ENCODE data around the gene TM4SF20.
"Not testable (repeated sequence)": the region's sequence is repeated elsewhere in the genome, so short reads cannot be mapped to it uniquely, and the experiment has no call there.

TM4SF20 gene

GRCh38 chr2:227366769-227367426, 12.2 kb downstream of the TM4SF20 start:
- DNase-seq, result no peak

GRCh38 chr2:227365833-227366232, 13.3 kb downstream of the TM4SF20 start:
- no peak for DNase-seq

GRCh38 chr2:227364585-227365263, 14.4 kb downstream of the TM4SF20 start:
- DNase-seq, result not testable (repeated sequence)

GRCh38 chr2:227363756-227364155, 15.3 kb downstream of the TM4SF20 start:
- no peak for DNase-seq

GRCh38 chr2:227360351-227360750, 18.8 kb downstream of the TM4SF20 start:
- no peak for DNase-seq

GRCh38 chr2:227351639-227352038, 27.5 kb downstream of the TM4SF20 start:
- peak in 1 of 2 experiments; percentile 9 for DNase-seq

- DNase-seq, result no peak
These were observed 29.0 kb downstream of the TM4SF20 start for GRCh38 chr2:227349989-227350612.

GRCh38 chr2:227348324-227348723, 30.8 kb downstream of the TM4SF20 start:
- no peak for DNase-seq

GRCh38 chr2:227347117-227347516, 32.0 kb downstream of the TM4SF20 start:
- DNase-seq, result no peak

- no peak for DNase-seq
These were observed 34.9 kb downstream of the TM4SF20 start for GRCh38 chr2:227344231-227344630.

- DNase-seq, result no peak
These were observed 37.6 kb downstream of the TM4SF20 start for GRCh38 chr2:227341553-227341952.

GRCh38 chr2:227340106-227340505, 39.0 kb downstream of the TM4SF20 start:
- no peak for DNase-seq

- no peak for DNase-seq
These were observed 40.0 kb downstream of the TM4SF20 start for GRCh38 chr2:227339098-227339599.

GRCh38 chr2:227337442-227337841, 41.7 kb downstream of the TM4SF20 start:
- DNase-seq, result no peak

- no peak for DNase-seq
These were observed 43.4 kb downstream of the TM4SF20 start for GRCh38 chr2:227335713-227336112.

- no peak for DNase-seq
These were observed 52.3 kb downstream of the TM4SF20 start for GRCh38 chr2:227326783-227327182.

- peak; percentile 4 to 22 for DNase-seq
These were observed 53.3 kb downstream of the TM4SF20 start for GRCh38 chr2:227325839-227326195.

- peak; percentile 93 to 95 for DNase-seq
These were observed 53.9 kb downstream of the TM4SF20 start, which contains the start of gene MFF for GRCh38 chr2:227324995-227325838. Gene MFF, plus strand, starts transcription at chr2:227325251. Its CDS starts 5,415 bp downstream, at chr2:227330666.

- peak; percentile 2 to 7 for DNase-seq
These were observed 54.5 kb downstream of the TM4SF20 start for GRCh38 chr2:227324642-227324994.

GRCh38 chr2:227323818-227324217, 55.3 kb downstream of the TM4SF20 start:
- no peak for DNase-seq

- no peak for DNase-seq
These were observed 56.4 kb downstream of the TM4SF20 start for GRCh38 chr2:227322530-227323205.

All from activated CD4-positive, alpha-beta T cell treated with anti-CD3 and anti-CD28 coated beads, Interleukin-2, amount 50 U/mL, for 48 hours (primary cell).